GM08714 (cell line): ENCODE data around the gene MED10.

ENCODE experiments used
- H3K4me3 ChIP-seq: fragments of 200-500 bp; sonication (Bioruptor generic); 2 replicates; pipeline ENCODE4 v1.5.1; 2014; ENCODE audit warnings: mild to moderate bottlenecking, low read length, inconsistent platforms
- ZNF274 ChIP-seq: IDR thresholded peaks from 2 replicates; pipeline ENCODE4 v1.6.1; 2012; ENCODE audit warnings: mild to moderate bottlenecking, low read depth, low read length

MED10 gene

DNA sequence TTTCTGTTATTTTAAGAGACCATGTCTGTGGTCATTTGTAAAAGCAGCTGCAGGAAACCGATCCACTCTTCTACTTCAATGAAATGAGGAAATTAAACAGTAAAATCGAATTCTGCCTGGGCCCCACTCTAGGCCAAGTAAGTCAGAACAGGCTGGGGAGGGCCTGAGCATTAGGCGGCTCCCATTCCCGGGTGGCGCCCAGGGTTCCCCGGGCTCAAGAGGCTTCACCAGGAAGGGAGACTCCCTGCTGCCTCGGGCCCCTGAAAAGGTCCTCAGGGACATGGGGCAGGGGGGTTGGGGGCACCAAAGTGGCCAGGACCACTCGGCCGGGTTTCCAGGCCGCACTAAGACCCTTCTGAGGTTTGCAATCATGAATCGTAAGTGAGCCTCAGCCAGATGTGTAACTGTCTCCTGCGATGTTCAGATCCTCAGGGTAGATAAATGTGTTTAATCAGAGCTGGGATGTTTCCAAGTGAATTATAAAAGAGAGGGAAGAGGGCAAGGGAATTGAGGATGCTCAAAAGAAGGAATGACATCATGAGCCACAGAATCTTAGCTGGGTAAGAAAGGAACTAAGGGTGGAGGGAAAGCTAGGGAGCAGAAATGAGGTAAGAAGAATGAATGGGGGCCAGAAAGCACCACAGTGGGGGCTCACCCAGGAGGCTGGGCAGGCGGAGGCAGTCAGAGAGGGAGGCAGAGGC lies 24.6 kb downstream of the MED10 start:
- no peak for TF ChIP-seq ZNF274
- no peak overlapping the region for H3K4me3 ChIP-seq

DNA sequence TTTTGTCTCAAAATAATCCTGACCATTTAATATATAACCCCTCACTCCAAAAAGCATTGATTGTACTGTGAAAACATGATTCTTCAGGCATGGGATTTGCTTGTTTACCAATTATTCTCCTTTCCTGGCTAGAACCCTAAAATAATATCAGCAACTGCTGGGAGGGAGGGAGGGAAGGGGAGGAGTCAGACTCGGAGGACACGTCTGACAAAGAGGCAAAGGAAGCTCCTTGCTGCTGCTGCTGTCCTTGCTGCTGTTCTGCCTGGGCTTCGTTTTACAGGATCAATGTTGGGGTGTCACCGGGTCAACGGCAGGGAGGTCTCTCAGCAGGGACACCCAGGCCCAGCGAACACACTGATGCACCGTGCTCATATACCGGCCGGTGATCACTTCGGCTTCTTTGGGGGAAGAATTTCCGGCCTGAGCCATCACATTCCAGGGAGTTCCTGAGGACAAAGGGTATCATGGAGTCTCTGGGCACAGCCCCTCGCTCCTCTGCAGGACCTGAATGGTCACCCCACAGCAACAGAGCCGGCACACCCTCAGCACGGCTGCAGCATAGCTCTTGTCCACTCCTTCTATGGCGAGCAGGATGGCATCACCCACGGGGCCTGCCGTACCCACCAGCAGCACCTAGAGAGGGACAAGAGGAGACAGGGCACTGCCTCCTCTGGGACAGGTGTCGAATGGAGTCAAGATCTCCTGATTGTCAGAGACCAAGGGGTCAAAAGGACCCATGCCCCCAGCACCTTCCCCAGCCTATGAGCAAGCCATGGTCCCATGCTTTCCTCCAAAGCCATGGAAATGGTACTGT lies 27.9 kb downstream of the MED10 start:
- no peak for TF ChIP-seq ZNF274

DNA sequence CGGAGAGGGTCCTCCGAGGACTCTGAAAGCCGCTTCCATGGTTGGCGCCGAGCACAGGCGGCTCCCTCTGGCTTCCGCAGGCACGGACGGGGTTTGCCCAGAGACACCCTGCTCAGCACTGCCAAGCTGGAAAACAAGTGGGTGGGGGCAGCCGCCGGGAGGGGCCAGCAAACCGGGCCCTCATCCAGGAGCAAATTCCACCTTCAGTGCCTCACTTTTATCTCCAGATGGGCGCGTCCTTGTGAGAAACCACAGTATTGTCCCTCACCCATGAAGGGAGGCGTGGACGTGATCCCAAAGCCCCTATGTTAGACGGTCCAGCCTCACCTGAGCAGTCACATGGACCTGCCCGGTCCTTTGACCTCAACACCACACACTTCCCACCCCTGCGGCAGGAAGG lies 29.0 kb downstream of the MED10 start:
- TF ChIP-seq ZNF274: no peak
- no peak overlapping the region for H3K4me3 ChIP-seq

More for the DNA sequence above, 27.9 kb downstream of the MED10 start:
- H3K4me3 ChIP-seq: no peak overlapping the region

DNA sequence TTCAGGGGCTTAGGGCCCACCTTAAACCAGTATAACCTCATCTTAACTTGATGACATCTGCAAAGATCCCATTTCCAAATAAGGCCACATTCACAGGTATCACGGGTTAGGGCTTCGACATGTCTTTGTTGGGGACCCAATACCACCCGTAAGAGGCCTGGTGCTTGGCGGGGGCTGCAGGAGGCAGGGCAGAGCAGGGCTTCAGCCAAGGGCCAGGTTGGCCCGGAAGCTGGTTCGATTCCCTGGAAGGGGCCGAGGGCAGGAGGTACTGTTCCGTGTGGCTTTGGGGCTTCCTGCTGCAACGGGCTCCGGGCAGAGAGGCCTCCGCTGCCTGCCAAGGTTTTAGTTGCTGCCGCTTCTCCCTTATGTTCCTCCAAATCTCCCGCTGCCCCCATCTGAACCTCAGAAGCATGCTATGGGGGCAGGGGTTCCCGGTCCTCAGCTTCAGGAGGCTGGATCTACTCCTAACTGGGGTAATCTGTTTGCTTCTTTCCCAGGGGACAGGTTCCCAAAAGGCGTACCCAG lies 29.8 kb downstream of the MED10 start:
- no peak for TF ChIP-seq ZNF274
- no peak overlapping the region for H3K4me3 ChIP-seq

DNA sequence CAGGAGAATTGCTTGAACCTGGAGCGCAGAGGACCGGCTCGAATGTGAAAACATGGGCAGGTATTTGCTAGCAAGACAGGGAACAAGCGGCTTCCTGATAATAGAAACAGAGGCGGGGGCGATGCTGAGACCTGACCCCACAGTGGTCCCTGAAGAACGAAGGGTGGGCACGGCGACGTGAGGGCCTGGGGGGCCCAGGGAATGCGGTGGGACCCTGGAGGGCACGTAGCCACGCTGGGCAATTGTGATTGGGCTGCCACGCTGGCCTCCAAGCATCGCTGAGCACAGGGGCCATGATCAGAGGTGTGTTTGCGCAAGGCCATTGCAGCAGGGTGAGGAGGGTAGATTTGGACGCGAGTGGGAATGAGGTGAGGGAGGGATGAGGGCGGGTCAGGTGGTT lies 30.7 kb downstream of the MED10 start:
- TF ChIP-seq ZNF274: no peak

DNA sequence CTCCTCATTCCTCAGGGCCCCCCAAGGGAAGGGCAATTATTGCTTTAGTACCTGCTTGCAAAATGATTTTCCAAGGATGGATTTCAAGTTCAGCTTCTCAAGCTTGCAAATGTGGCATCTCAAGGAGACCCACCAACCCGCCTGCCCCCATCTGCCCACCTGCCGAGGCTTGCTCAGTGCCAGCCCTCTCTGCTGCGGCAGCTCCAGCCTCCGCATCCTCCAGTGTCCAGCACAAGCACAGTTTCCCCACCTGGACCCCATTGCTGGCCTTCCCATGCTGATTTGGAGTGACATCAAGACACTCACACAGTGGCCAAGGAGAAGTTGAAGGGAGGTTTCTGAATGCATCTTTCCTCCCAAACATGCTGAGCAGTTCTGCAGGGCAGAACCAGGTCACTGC lies 31.2 kb downstream of the MED10 start:
- no peak overlapping the region for H3K4me3 ChIP-seq
- no peak for TF ChIP-seq ZNF274

More for the DNA sequence above, 30.7 kb downstream of the MED10 start:
- H3K4me3 ChIP-seq: no peak overlapping the region

DNA sequence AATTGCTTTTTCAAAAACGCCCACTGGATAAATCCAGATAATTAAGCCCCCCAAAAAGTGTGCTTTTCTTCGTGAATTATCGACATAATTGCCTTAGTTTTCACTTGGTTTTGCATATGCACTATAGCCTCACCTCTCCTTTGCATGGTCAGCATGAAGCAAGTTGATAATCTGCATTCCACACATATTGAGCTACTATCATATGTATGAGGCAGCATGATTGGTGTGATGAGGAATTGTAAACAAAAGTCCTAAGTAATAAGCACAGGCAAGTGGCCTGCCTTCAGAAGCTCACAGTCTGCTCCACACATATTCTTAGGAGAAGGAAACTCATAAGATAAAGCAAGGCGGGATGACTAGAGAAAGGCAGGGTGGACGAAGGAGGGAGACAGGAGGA lies 33.8 kb downstream of the MED10 start:
- TF ChIP-seq ZNF274: no peak
- H3K4me3 ChIP-seq: no peak overlapping the region

DNA sequence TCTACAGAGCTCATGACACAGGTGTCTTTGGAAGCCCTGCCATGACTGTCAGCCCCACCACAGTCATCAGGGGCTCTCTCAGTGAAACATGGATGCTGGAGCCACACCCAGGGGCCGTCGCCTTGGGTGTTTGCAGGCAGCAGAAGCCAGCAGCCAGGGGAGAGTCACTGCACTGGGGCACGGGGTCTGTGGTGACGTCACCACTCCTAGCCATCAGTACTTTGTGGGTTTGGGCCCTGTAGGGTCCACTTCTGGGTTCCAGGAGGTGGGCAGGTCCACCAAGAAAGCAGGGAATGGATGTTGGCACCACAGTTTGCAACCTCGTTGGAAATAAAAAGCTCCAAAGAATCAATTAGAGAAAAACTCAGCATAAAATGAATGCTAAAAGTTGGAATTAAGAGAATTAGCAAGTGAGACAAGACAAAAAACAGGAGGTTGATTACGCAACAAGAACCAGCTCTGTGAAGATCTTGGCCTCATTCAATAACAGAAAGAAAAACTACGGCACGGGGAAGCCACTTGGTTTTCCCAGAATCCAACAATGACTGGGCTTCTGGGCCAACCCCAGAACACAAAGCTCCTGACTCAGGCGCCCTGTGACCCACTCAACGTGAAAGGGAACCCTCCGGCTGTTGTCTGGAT lies 34.3 kb downstream of the MED10 start:
- H3K4me3 ChIP-seq: no peak overlapping the region
- TF ChIP-seq ZNF274: no peak

DNA sequence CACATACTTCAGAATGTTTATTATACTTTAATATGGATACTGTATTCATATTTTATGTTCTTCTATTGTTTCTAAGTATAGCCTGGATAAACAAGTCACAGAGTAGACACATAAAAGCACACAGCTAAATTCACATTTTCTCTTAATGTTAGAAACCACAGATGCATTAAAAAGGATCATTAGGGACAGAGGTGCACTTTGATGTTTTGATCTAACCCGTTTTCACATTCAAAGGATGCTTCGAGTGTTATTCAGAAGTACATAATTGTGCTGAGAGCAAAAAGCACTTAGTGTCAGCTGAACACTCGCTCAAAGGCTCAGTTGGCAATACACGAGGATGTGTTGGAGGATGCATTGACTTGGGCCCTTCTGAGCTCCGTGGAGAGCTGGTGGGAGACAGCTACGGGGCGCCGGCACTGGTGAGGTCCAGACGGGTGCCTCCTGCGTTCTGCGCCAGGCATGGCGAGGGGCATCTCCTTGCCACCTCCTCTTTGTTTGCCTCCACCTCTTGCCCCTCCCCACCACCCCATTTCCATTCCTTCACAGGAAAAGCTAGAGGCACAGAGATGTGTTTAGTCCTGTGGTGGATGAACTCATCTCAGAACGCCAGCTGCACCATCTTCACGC lies 35.5 kb downstream of the MED10 start:
- no peak overlapping the region for H3K4me3 ChIP-seq
- no peak for TF ChIP-seq ZNF274

DNA sequence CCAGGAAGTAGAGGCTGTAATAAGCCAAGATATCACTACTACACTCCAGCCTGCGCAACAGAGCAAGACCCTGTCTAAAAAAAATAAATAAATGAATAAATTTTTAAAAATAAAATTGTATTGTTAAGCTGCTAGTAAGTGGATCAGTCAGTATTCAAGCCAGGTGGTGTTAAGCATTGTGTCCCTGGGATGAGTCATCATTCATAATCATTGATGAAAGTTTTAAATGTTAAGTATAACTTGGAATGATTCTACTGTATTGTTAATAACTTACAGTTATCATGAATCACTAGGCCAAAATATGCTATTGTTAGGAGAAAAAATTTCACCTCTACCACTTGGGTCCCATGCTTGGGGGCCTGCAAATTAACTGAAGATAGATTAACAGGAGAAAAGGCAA lies 38.2 kb downstream of the MED10 start:
- H3K4me3 ChIP-seq: no peak overlapping the region
- no peak for TF ChIP-seq ZNF274

DNA sequence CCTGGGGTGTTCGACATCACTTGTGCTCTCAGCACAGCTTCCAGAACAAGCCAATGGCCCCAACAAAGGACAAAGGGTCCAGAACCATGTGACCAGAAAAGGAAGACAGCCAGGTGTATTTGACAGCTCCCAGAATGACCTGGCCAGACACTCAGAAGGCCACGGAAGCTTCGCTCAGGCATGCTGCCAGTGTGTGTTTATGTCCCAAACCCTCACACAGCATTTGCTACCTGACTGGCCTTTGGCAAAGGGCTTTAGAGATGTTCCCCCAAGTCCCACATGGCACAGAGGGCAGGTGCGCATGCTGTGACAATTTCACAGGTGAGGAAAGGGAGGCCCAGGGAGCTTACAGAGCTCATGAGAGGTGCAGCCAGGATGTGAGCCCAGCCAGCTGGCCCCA lies 39.5 kb downstream of the MED10 start:
- TF ChIP-seq ZNF274: no peak
- no peak overlapping the region for H3K4me3 ChIP-seq

DNA sequence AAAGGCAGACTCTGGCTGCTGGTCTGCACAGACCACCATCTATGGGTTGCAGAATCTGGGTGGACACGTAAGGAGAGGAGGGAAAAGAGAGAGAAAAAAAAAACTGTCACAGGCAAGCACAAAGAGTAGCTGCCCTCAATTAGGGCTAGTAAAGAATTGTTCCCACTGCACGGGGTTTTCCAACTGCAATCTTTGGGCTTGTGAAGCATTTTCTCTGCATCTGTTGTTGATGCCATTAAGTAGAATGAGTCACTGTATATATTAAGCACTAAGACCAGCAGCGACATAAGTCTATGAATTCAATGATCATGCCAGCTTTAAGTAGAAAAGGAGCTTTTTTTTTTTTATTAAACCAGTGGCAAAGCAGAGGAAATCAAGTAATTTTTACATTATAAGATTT lies 40.2 kb downstream of the MED10 start:
- H3K4me3 ChIP-seq: no peak overlapping the region
- TF ChIP-seq ZNF274: no peak

DNA sequence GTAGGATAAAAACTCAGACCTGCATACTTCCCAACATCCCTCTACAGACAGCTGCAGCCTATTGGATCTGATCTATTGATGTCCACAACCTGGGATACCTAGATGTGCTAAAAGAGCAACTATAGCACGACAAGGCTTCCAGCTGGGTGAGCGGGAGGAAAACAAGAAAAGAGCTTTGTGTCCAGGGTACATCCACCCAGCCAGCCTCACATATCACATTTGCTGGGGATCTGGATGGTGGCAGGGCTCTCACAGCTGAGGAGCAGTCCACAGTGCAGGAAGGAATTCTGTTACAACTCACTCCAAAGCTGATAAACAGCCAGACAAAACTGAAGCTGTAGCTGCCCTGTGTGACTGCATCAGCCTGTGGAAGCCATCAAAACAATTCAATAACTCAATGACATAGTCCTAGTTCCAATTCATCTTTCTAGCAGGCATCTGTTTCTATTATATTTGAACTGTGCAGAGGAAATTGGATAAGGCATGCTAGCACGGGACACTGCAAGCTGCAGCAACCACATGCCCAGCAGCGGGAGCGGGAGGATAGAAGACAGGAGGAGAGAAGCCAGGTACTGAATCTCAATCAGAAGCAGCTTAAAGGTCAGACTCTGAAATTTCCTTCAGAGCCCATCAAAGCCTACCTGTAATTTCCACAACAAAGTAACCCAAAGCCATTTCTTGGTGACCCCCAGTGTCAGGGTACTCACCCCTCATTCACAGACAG lies 45.0 kb downstream of the MED10 start:
- no peak for TF ChIP-seq ZNF274
- H3K4me3 ChIP-seq: no peak overlapping the region

DNA sequence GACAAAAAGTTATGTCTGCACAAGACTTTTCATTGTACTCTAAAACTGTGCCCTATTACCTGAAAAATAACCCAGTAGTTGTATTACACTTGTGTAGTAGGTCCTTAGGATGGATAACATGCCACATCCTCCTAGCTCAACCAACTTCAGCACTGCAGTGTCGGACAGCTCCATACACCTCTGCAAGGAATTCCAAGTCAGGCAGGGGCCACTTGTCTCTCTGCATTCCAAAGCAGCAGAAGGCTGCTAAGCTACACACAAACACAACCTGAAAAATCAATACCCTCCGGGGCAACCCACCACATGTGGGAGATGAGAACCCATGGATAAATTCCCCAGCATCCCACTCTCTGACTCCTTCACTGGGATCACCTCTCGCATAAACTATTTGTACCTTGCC lies 50.2 kb downstream of the MED10 start:
- no peak overlapping the region for H3K4me3 ChIP-seq
- TF ChIP-seq ZNF274: no peak
